IMR-90 (cell line): ENCODE measurements around the gene USP24. TPM values are rescaled to one million over a fixed set of nuclear protein-coding genes. Genes with fewer than 3 reads are reported as not detected.

ENCODE experiments used
- ATAC-seq: fragments of 200-7000 bp; cut with Tn5 transposase; 2 replicates; pipeline ENCODE4 v1.9.1; 2020; ENCODE audit warnings: low read depth, mild to moderate bottlenecking, moderate library complexity
- BruUV-seq: library from RNA; stranded (reverse); fragments of 400-500 nt; replicated peaks from 2 replicates; lab custom pipeline; 2021; lab: Mats Ljungman, UMichigan
- CTCF ChIA-PET: fragments of 300-600 bp; formaldehyde crosslinking; extraction: SDS; loops from one replicate; lab custom pipeline; 2021; ENCODE audit warnings: antibody characterized with exemption; lab: Yijun Ruan, JAX
- POLR2A ChIA-PET: fragments of 300-600 bp; sonication (Branson Sonifier 250); formaldehyde crosslinking; loops from one replicate; lab custom pipeline; 2022; ENCODE audit warnings: antibody characterized with exemption; ENCODE audit not compliant: unreplicated experiment; lab: Charles Lee
- DNase-seq: peaks from one replicate; pipeline ENCODE4 v3.0.0; 2013
- H2AFZ ChIP-seq: replicated peaks from 2 replicates; pipeline ENCODE3; 2013; ENCODE audit warnings: low read length, mild to moderate bottlenecking; ENCODE audit not compliant: poor library complexity
- H2AK5ac ChIP-seq: 2 replicates; pipeline ENCODE4 v1.6.1; 2013; ENCODE audit warnings: low read depth, low read length, inconsistent platforms
- H2AK9ac ChIP-seq: replicated peaks from 2 replicates; pipeline ENCODE3; 2013; ENCODE audit warnings: mild to moderate bottlenecking, low read depth, low read length, moderate library complexity; ENCODE audit not compliant: poor library complexity
- H2BK120ac ChIP-seq: 2 replicates; pipeline ENCODE4 v1.6.1; 2013; ENCODE audit warnings: low read depth, low read length, inconsistent platforms
- H2BK15ac ChIP-seq: 3 replicates; pipeline ENCODE4 v1.6.1; 2013; ENCODE audit warnings: low read depth, low read length, inconsistent platforms
- H2BK20ac ChIP-seq: 2 replicates; pipeline ENCODE4 v1.6.1; 2013; ENCODE audit warnings: low read depth, mild to moderate bottlenecking, inconsistent platforms, low read length, moderate library complexity
- H2BK5ac ChIP-seq: 2 replicates; pipeline ENCODE4 v1.6.1; 2013; ENCODE audit warnings: mild to moderate bottlenecking, low read depth, low read length, inconsistent platforms; ENCODE audit not compliant: poor library complexity, severe bottlenecking
- H3K14ac ChIP-seq: replicated peaks from 2 replicates; pipeline ENCODE4 v1.6.1; 2013; ENCODE audit warnings: low read depth, low read length, inconsistent platforms
- H3K18ac ChIP-seq: 2 replicates; pipeline ENCODE4 v1.6.1; 2013; ENCODE audit warnings: low read depth, low read length, control low read depth
- H3K23ac ChIP-seq: 2 replicates; pipeline ENCODE4 v1.6.1; 2013; ENCODE audit warnings: low read depth, low read length, inconsistent platforms
- H3K27ac ChIP-seq: 2 replicates; pipeline ENCODE4 v1.5.1; 2013; ENCODE audit warnings: mild to moderate bottlenecking, control low read depth, low read length; ENCODE audit not compliant: insufficient read depth
- H3K27me3 ChIP-seq: 2 replicates; pipeline ENCODE4 v1.6.1; 2013; ENCODE audit warnings: low read length; ENCODE audit not compliant: control insufficient read depth, insufficient read depth
- H3K36me3 ChIP-seq: 2 replicates; pipeline ENCODE4 v1.6.1; 2013; ENCODE audit warnings: low read length, mixed read lengths; ENCODE audit not compliant: control insufficient read depth, insufficient read depth
- H3K4ac ChIP-seq: 2 replicates; pipeline ENCODE4 v1.6.1; 2013; ENCODE audit warnings: low read depth, low read length, inconsistent platforms
- H3K4me1 ChIP-seq: 2 replicates; pipeline ENCODE4 v1.6.1; 2013; ENCODE audit warnings: low read length, mixed read lengths; ENCODE audit not compliant: control insufficient read depth, insufficient read depth
- H3K4me2 ChIP-seq: 2 replicates; pipeline ENCODE4 v1.6.1; 2013; ENCODE audit warnings: low read depth, mild to moderate bottlenecking, control low read depth, low read length, moderate library complexity
- H3K4me3 ChIP-seq: 2 replicates; pipeline ENCODE4 v1.5.1; 2013; ENCODE audit warnings: low read depth, mild to moderate bottlenecking, control low read depth, low read length, moderate library complexity; ENCODE audit not compliant: insufficient read depth
- H3K56ac ChIP-seq: 2 replicates; pipeline ENCODE4 v1.6.1; 2013; ENCODE audit warnings: low read length, inconsistent platforms; ENCODE audit not compliant: insufficient read depth; ENCODE audit errors: extremely low read depth
- H3K79me1 ChIP-seq, 2 experiments: 2 replicates each; pipeline ENCODE4 v1.6.1; 2013; ENCODE audit warnings: low read length in 2 of 2, inconsistent platforms in 1 of 2, low read depth in 1 of 2
- H3K9ac ChIP-seq: 2 replicates; pipeline ENCODE4 v1.6.1; 2013; ENCODE audit warnings: low read depth, low read length, control low read depth
- H3K9me1 ChIP-seq: 2 replicates; pipeline ENCODE4 v1.6.1; 2013; ENCODE audit warnings: low read length, inconsistent platforms; ENCODE audit not compliant: insufficient read depth
- H3K9me3 ChIP-seq: 2 replicates; pipeline ENCODE4 v1.6.1; 2013; ENCODE audit warnings: low read length; ENCODE audit not compliant: control insufficient read depth, insufficient read depth
- H4K20me1 ChIP-seq: 2 replicates; pipeline ENCODE4 v1.6.1; 2013; ENCODE audit warnings: low read length, inconsistent platforms; ENCODE audit not compliant: insufficient read depth
- H4K5ac ChIP-seq: 2 replicates; pipeline ENCODE4 v1.6.1; 2013; ENCODE audit warnings: mild to moderate bottlenecking, low read depth, low read length, control low read depth
- H4K8ac ChIP-seq, 2 experiments: 2 replicates each; pipeline ENCODE4 v1.6.1; 2013; ENCODE audit warnings: low read depth in 2 of 2, low read length in 2 of 2, control low read depth in 1 of 2, inconsistent platforms in 1 of 2
- H4K91ac ChIP-seq: 2 replicates; pipeline ENCODE4 v1.6.1; 2013; ENCODE audit warnings: low read depth, low read length, inconsistent platforms; ENCODE audit not compliant: insufficient read depth
- BHLHE40 ChIP-seq: fragments of 150-350 bp; IDR thresholded peaks from 2 replicates; pipeline ENCODE4 v1.6.1; 2016; ENCODE audit warnings: mild to moderate bottlenecking, low read depth, low read length
- CEBPB ChIP-seq: IDR thresholded peaks from 2 replicates; pipeline ENCODE4 v1.6.1; 2012; ENCODE audit warnings: low read depth, low read length, improper control_type of control experiment
- CHD1 ChIP-seq: IDR thresholded peaks from 2 replicates; pipeline ENCODE4 v1.6.1; 2012; ENCODE audit warnings: low read depth, low read length, improper control_type of control experiment
- CTCF ChIP-seq: conservative IDR thresholded peaks from 2 replicates; pipeline ENCODE4 v1.5.1; 2012; ENCODE audit warnings: mild to moderate bottlenecking, low read depth, low read length, improper control_type of control experiment
- MAZ ChIP-seq: IDR thresholded peaks from 2 replicates; pipeline ENCODE4 v1.6.1; 2012; ENCODE audit warnings: low read depth, mild to moderate bottlenecking, low read length, improper control_type of control experiment, moderate library complexity, borderline replicate concordance
- MXI1 ChIP-seq: IDR thresholded peaks from 2 replicates; pipeline ENCODE4 v1.6.1; 2012; ENCODE audit warnings: low read depth, mild to moderate bottlenecking, low read length, moderate library complexity, borderline replicate concordance
- POLR2A ChIP-seq: IDR thresholded peaks from 2 replicates; pipeline ENCODE4 v1.6.1; 2012; ENCODE audit warnings: mild to moderate bottlenecking, low read depth, low read length
- RAD21 ChIP-seq: IDR thresholded peaks from 2 replicates; pipeline ENCODE4 v1.6.1; 2012; ENCODE audit warnings: low read length, improper control_type of control experiment
- RCOR1 ChIP-seq: IDR thresholded peaks from 2 replicates; pipeline ENCODE4 v1.6.1; 2012; ENCODE audit warnings: mild to moderate bottlenecking, low read length, improper control_type of control experiment; ENCODE audit not compliant: insufficient replicate concordance
- RFX5 ChIP-seq: IDR thresholded peaks from 2 replicates; pipeline ENCODE4 v1.8.0; 2012; ENCODE audit warnings: low read depth, mild to moderate bottlenecking, low read length, moderate library complexity
- SMC3 ChIP-seq: fragments of 150-350 bp; IDR thresholded peaks from 2 replicates; pipeline ENCODE4 v1.6.1; 2016; ENCODE audit warnings: low read depth, mild to moderate bottlenecking, antibody characterized with exemption, low read length, moderate library complexity
- USF2 ChIP-seq: fragments of 150-350 bp; IDR thresholded peaks from 2 replicates; pipeline ENCODE4 v1.6.1; 2017; ENCODE audit warnings: mild to moderate bottlenecking, antibody characterized with exemption, low read length, low read depth
- WGBS, 2 experiments: methylation state at CpG; one replicate each; pipeline versions ENCODE4 v1.1.5 to v1.1.7; 2013; ENCODE audit warnings: missing lambda C conversion rate in 2 of 2; ENCODE audit not compliant: insufficient read length in 1 of 2; ENCODE audit errors: extremely low coverage in 2 of 2; 5-methylcytosine and 5-hydroxymethylcytosine counted together
- dilution Hi-C: fragments of 300-500 bp; cut with HindIII; formaldehyde crosslinking; loops from one replicate; pipeline ENCODE4 v1.14.3; 2018; ENCODE audit warnings: low sequenced_read_pairs; ENCODE audit not compliant: unreplicated experiment
- in situ Hi-C: fragments of 300-500 bp; cut with MboI; formaldehyde crosslinking; loops from 3 replicates; pipeline ENCODE4 v1.14.3; 2019; ENCODE audit warnings: low sequenced_read_pairs, inconsistent platforms, mixed read lengths
- intact Hi-C: fragments of 100-400 bp; cut with micrococcal nuclease; formaldehyde crosslinking; loops from 2 replicates; pipeline ENCODE4 v1.10.0; 2022
- polyA plus RNA-seq, 3 experiments: library from polyadenylated mRNA; depleted of rRNA; stranded (reverse); fragments of >200 nt; gene quantifications; 2 replicates each; pipeline ENCODE4 v1.2.3, GENCODE V29; 2012; ENCODE audit warnings: low replicate concordance in 1 of 3
- total RNA-seq: library from RNA; depleted of rRNA; stranded (reverse); fragments of >200 nt; gene quantifications from 2 replicates; pipeline ENCODE4 v1.2.3, GENCODE V29; 2012
- TF ChIP-seq, protein P1 (sequence below): fragments of 150-350 bp; IDR thresholded peaks from 2 replicates; pipeline ENCODE4 v1.6.1; 2016; ENCODE audit warnings: low read depth, mild to moderate bottlenecking, low read length, moderate library complexity, borderline replicate concordance

The USP24 gene
- total and polyA plus RNA-seq, 2 of the 4 experiments (the other 2 are of a cell fraction): 8.4 to 36.7 TPM

- dilution Hi-C loops (no loop called here), in situ Hi-C loops (no loop called here), intact Hi-C loops (no loop called here)
- H2BK120ac ChIP-seq: no peak overlapping the region
- H3K27me3 ChIP-seq: peaks cover 73% of the 10 kb centered on the region
- no peaks in the 10 kb centered on the region for H4K20me1 ChIP-seq
- no peaks in the 10 kb centered on the region for H3K9me1 ChIP-seq
- no peak overlapping the region for H2BK5ac ChIP-seq
- no peak overlapping the region for H4K5ac ChIP-seq
- no peaks in the 10 kb centered on the region for H3K36me3 ChIP-seq
- H3K14ac ChIP-seq: no peak overlapping the region
- H2BK20ac ChIP-seq: no peak overlapping the region
- H4K91ac ChIP-seq: no peak overlapping the region
- WGBS, 2 experiments: 72% methylated on average over 10 of the region's 15 CpGs; no CpG with 5 or more reads in 1 of the 2 experiments
- ChIA-PET CTCF (no interaction called here), POLR2A (no interaction called here)
- H2BK15ac ChIP-seq: no peak overlapping the region
- H3K4ac ChIP-seq: no peak overlapping the region
- no peak overlapping the region for H2AK9ac ChIP-seq
- no peak overlapping the region for H4K8ac ChIP-seq
- no peaks in the 10 kb centered on the region for H3K9me3 ChIP-seq
- no peak for DNase-seq
- no peak overlapping the region for H2AK5ac ChIP-seq
- ATAC-seq: no peak
- H3K18ac ChIP-seq: no peak overlapping the region
- H3K4me3 ChIP-seq: no peak overlapping the region
- H3K4me2 ChIP-seq: no peak overlapping the region
- no peak for TF ChIP-seq RFX5
- no peak for TF ChIP-seq CEBPB
- TF ChIP-seq MAZ: no peak
- no peak for TF ChIP-seq MXI1
- TF ChIP-seq BHLHE40: no peak
- TF ChIP-seq USF2: no peak
- TF ChIP-seq, protein P1, sequence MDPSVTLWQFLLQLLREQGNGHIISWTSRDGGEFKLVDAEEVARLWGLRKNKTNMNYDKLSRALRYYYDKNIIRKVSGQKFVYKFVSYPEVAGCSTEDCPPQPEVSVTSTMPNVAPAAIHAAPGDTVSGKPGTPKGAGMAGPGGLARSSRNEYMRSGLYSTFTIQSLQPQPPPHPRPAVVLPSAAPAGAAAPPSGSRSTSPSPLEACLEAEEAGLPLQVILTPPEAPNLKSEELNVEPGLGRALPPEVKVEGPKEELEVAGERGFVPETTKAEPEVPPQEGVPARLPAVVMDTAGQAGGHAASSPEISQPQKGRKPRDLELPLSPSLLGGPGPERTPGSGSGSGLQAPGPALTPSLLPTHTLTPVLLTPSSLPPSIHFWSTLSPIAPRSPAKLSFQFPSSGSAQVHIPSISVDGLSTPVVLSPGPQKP: no peak
- no peak for TF ChIP-seq SMC3
- TF ChIP-seq POLR2A: no peak
- no peak for TF ChIP-seq CTCF
- no peak for TF ChIP-seq RAD21
- no peak for TF ChIP-seq CHD1
- TF ChIP-seq RCOR1: no peak
- H3K4me1 ChIP-seq: peaks cover 2% of the 10 kb centered on the region; the same call in 1 of the 2 replicates
- no peak overlapping the region for H3K9ac ChIP-seq
- H3K79me1 ChIP-seq: no peaks in the 10 kb centered on the region
- no TSS peak for BruUV-seq
- H3K27ac ChIP-seq: no peak overlapping the region
- no peak overlapping the region for H2AFZ ChIP-seq
- no peak overlapping the region for H3K56ac ChIP-seq
- no peak overlapping the region for H3K23ac ChIP-seq
Observed at GRCh38 chr1:55044617-55045397, 170.4 kb downstream of the USP24 start.
